Neuron (in vitro differentiated cells): ENCODE results near the gene HPSE2.

Source experiments
- H2AFZ ChIP-seq: one replicate; pipeline ENCODE4 v1.6.1; 2013; ENCODE audit warnings: low read depth, mild to moderate bottlenecking, inconsistent platforms, low read length, moderate library complexity
- H3K27me3 ChIP-seq: one replicate; pipeline ENCODE4 v1.6.1; 2013; ENCODE audit warnings: low read length; ENCODE audit not compliant: insufficient read depth
- H3K36me3 ChIP-seq: one replicate; pipeline ENCODE4 v1.6.1; 2013; ENCODE audit warnings: low read length; ENCODE audit not compliant: insufficient read depth
- H3K4me1 ChIP-seq: one replicate; pipeline ENCODE4 v1.6.1; 2013; ENCODE audit warnings: low read length; ENCODE audit not compliant: insufficient read depth
- H3K4me3 ChIP-seq: 2 replicates; pipeline ENCODE4 v1.5.1; 2013; ENCODE audit warnings: mild to moderate bottlenecking, low read length, moderate library complexity
- H3K9me3 ChIP-seq: one replicate; pipeline ENCODE4 v1.6.1; 2013; ENCODE audit warnings: low read length

Gene HPSE2

GRCh38 chr10:98963608-98964007 lies 272.0 kb downstream of the HPSE2 start:
- Histone ChIP-seq H3K36me3 (no peaks in the 10 kb centered on the region), H3K27me3 (no peaks in the 10 kb centered on the region), H3K4me3 (no peak overlapping the region), H3K4me1 (no peaks in the 10 kb centered on the region), H2AFZ (no peak overlapping the region), H3K9me3 (no peaks in the 10 kb centered on the region)

DNA sequence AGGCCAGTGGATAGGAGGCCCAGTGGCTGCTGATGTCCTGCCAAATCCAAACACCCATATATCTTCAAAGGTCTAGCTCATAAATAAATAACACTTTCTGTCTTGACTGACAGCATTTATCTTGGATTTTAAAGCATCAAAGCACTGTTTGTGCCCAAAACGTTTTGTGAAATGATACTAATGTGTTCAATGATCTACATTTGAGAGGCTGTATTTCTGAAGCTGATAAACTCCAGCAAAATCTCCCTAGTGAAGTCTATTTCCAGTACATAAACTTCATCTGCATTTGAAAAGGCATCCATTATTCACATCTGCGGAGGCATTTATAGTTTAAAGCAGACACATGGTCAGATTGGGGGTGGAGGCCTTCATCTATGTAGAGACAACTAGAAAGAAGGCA lies 276.3 kb downstream of the HPSE2 start:
- H3K27me3 ChIP-seq = no peaks in the 10 kb centered on the region
- no peak overlapping the region for H3K4me3 ChIP-seq
- H3K9me3 ChIP-seq = no peaks in the 10 kb centered on the region
- H3K4me1 ChIP-seq = no peaks in the 10 kb centered on the region
- H3K36me3 ChIP-seq = no peaks in the 10 kb centered on the region
- H2AFZ ChIP-seq = no peak overlapping the region

- Histone ChIP-seq H3K36me3 (no peaks in the 10 kb centered on the region), H2AFZ (no peak overlapping the region), H3K4me3 (no peak overlapping the region), H3K9me3 (no peaks in the 10 kb centered on the region), H3K27me3 (no peaks in the 10 kb centered on the region), H3K4me1 (no peaks in the 10 kb centered on the region)
Measured at GRCh38 chr10:98957801-98958200, 277.9 kb downstream of the HPSE2 start.

- no peak overlapping the region for H3K4me3 ChIP-seq
- no peaks in the 10 kb centered on the region for H3K36me3 ChIP-seq
- H3K4me1 ChIP-seq = no peaks in the 10 kb centered on the region
Measured at GRCh38 chr10:98956576-98957260, 278.9 kb downstream of the HPSE2 start.

GRCh38 chr10:98953251-98953650 lies 282.4 kb downstream of the HPSE2 start:
- Histone ChIP-seq H3K36me3 (no peaks in the 10 kb centered on the region), H3K27me3 (no peaks in the 10 kb centered on the region), H2AFZ (no peak overlapping the region), H3K9me3 (no peaks in the 10 kb centered on the region), H3K4me3 (no peak overlapping the region), H3K4me1 (no peaks in the 10 kb centered on the region)

More at GRCh38 chr10:98956576-98957260, 278.9 kb downstream of the HPSE2 start:
- H2AFZ ChIP-seq = no peak overlapping the region
- no peaks in the 10 kb centered on the region for H3K9me3 ChIP-seq
- H3K27me3 ChIP-seq = no peaks in the 10 kb centered on the region

DNA sequence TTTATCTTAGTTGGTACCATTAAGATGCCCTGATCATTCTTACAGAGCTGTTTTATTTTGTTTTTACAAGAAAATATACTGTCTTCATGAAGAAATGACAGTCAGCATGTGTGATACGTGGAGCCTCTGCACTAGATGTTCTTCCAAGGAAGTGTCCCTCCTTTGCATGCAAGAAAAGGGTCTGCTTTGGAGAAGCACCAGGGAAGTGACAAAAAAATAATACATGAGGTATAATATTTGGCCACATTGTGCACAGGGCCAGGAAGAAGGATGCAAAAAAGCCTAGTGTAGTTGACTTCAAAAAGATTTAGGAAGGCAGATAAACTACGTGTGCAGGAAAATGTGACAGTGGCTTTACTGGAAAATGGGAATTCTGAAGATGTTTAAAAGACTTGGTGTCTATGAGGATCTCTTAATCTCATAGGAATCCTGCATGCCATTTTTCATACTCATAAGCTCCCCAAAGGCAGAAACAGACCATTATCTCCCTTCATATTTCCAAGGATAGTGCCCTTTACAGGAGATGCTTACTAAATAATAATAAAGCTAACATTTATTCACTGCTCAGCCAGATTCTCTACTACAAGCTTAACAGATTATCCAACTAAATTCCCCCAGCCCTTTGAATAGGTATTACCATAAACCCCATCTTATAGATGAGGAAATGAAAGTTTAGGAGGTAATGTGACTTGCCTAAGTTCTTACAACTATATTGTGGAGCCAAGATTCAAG lies 284.2 kb downstream of the HPSE2 start:
- no peaks in the 10 kb centered on the region for H3K27me3 ChIP-seq
- H3K4me1 ChIP-seq = no peaks in the 10 kb centered on the region
- no peak overlapping the region for H3K4me3 ChIP-seq
- no peaks in the 10 kb centered on the region for H3K9me3 ChIP-seq
- no peaks in the 10 kb centered on the region for H3K36me3 ChIP-seq
- H2AFZ ChIP-seq = no peak overlapping the region

GRCh38 chr10:98950106-98950505 lies 285.5 kb downstream of the HPSE2 start:
- no peaks in the 10 kb centered on the region for H3K9me3 ChIP-seq
- H3K36me3 ChIP-seq = no peaks in the 10 kb centered on the region
- no peak overlapping the region for H3K4me3 ChIP-seq
- no peaks in the 10 kb centered on the region for H3K4me1 ChIP-seq
- H3K27me3 ChIP-seq = no peaks in the 10 kb centered on the region
- no peak overlapping the region for H2AFZ ChIP-seq

GRCh38 chr10:98949306-98949705 lies 286.3 kb downstream of the HPSE2 start:
- no peaks in the 10 kb centered on the region for H3K27me3 ChIP-seq
- no peaks in the 10 kb centered on the region for H3K36me3 ChIP-seq
- H3K9me3 ChIP-seq = no peaks in the 10 kb centered on the region

GRCh38 chr10:98943681-98944080 lies 292.0 kb downstream of the HPSE2 start:
- Histone ChIP-seq H2AFZ (no peak overlapping the region), H3K9me3 (no peaks in the 10 kb centered on the region), H3K27me3 (no peaks in the 10 kb centered on the region), H3K36me3 (no peaks in the 10 kb centered on the region), H3K4me1 (no peaks in the 10 kb centered on the region), H3K4me3 (no peak overlapping the region)

More at GRCh38 chr10:98949306-98949705, 286.3 kb downstream of the HPSE2 start:
- Histone ChIP-seq H2AFZ (no peak overlapping the region), H3K4me3 (no peak overlapping the region), H3K4me1 (no peaks in the 10 kb centered on the region)

- Histone ChIP-seq H3K4me3 (no peak overlapping the region), H3K9me3 (no peaks in the 10 kb centered on the region), H3K36me3 (no peaks in the 10 kb centered on the region), H3K4me1 (no peaks in the 10 kb centered on the region), H2AFZ (no peak overlapping the region), H3K27me3 (no peaks in the 10 kb centered on the region)
Measured at GRCh38 chr10:98929709-98930108, 305.9 kb downstream of the HPSE2 start.

- Histone ChIP-seq H3K4me3 (no peak overlapping the region), H2AFZ (no peak overlapping the region), H3K4me1 (no peaks in the 10 kb centered on the region), H3K27me3 (no peaks in the 10 kb centered on the region), H3K36me3 (no peaks in the 10 kb centered on the region), H3K9me3 (no peaks in the 10 kb centered on the region)
Measured at GRCh38 chr10:98925651-98926050, 310.0 kb downstream of the HPSE2 start.

- H2AFZ ChIP-seq = no peak overlapping the region
- no peak overlapping the region for H3K4me3 ChIP-seq
- H3K36me3 ChIP-seq = no peaks in the 10 kb centered on the region
- no peaks in the 10 kb centered on the region for H3K4me1 ChIP-seq
- H3K9me3 ChIP-seq = no peaks in the 10 kb centered on the region
- H3K27me3 ChIP-seq = no peaks in the 10 kb centered on the region
Measured at GRCh38 chr10:98924526-98924925, 311.1 kb downstream of the HPSE2 start.

DNA sequence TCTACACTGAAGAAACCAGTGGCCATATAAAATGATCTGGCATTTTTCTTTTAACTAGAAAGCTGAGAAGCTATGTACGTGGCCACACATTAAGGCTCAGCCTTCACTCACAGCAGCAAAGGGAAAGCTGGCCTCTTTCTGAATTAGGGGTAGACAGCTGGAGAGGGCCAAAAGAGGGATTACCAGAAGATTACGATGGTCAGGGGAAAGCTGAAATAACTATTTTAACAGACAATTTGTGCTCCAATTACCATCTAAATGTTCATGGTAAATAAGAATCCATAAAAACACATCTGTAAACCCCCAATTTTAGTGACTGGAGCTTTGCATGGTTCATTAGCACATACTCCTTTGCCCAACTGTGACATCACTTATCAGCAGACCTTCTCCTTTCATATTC lies 314.3 kb downstream of the HPSE2 start:
- Histone ChIP-seq H2AFZ (no peak overlapping the region), H3K9me3 (no peaks in the 10 kb centered on the region), H3K27me3 (no peaks in the 10 kb centered on the region)

More for the DNA sequence above, 314.3 kb downstream of the HPSE2 start:
- Histone ChIP-seq H3K36me3 (no peaks in the 10 kb centered on the region), H3K4me1 (no peaks in the 10 kb centered on the region), H3K4me3 (no peak overlapping the region)
